Melanocyte of skin (primary cell): ENCODE measurements around the gene MYO7B. TPM values are rescaled to one million over a fixed set of nuclear protein-coding genes. Genes with fewer than 3 reads are reported as not detected.

Source experiments
- total RNA-seq, 2 donors: library from RNA; depleted of rRNA; stranded (reverse); fragments of >200 nt; gene quantifications; 2 replicates each; pipeline ENCODE4 v1.2.3, GENCODE V29; 2012

MYO7B gene
- total RNA-seq, result 1 to 10 TPM in 1 of 2 donors, under 1 TPM in 1; under 0.01 to 1.3 TPM

GRCh38 chr2:127535422-127535901 is at the start of gene MYO7B:
Gene MYO7B, plus strand, starts transcription at chr2:127535683. Its CDS starts 24,040 bp downstream, at chr2:127559723.

GRCh38 chr2:127526132-127527000 is 9.1 kb upstream of the MYO7B start, which contains the start of gene IWS1:
Gene IWS1, minus strand, starts transcription at chr2:127526489. Its CDS starts 281 bp downstream, at chr2:127526208.

DNA sequence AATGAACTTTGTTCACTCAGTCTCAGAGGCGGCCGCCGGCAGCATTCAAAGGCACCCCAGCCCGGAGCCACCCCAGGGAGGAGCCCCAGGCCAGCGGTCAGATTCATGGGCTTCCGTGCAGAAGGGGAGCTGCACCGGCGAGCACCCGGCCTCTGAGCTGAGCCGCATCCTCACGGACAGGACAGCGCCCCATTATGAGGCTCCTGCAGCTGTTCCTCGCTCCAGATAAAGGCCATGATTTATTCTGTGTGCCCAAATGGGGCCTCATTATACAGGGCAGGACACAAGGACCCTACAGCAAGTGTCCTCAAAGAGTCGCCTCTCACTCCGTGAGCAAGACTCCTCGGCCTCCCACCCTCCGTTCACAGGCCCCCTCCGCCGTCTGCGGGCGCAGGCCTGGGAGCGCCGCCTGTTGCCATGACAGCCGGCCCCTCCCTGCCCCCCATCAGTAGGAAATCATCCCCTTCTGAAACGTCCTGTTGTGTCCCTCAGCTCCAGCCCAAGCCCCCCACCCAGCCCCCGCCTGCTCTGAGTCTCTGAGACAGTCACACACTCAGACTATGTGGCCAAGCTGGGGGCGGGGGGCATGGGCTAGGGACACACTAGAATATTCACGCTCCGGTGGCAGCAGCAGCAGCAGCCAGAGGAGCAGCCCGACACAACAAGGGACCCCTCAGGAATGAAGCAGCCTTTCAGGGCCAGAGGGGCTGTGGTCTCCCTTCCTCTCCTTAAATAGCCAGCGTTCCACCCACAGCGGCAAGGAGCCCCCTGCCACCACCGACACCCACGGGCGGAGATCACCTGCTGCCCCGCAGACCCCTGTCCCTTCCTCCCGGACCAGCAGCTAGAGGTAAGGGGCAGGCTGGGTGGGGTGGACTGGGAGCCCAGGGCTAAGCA is 110.2 kb downstream of the MYO7B start, which contains the start of gene GPR17:
Gene GPR17, plus strand, starts transcription at position 759 of the 897 bp plus-strand sequence. CDS start 4,583 bp downstream, outside the sequence.

DNA sequence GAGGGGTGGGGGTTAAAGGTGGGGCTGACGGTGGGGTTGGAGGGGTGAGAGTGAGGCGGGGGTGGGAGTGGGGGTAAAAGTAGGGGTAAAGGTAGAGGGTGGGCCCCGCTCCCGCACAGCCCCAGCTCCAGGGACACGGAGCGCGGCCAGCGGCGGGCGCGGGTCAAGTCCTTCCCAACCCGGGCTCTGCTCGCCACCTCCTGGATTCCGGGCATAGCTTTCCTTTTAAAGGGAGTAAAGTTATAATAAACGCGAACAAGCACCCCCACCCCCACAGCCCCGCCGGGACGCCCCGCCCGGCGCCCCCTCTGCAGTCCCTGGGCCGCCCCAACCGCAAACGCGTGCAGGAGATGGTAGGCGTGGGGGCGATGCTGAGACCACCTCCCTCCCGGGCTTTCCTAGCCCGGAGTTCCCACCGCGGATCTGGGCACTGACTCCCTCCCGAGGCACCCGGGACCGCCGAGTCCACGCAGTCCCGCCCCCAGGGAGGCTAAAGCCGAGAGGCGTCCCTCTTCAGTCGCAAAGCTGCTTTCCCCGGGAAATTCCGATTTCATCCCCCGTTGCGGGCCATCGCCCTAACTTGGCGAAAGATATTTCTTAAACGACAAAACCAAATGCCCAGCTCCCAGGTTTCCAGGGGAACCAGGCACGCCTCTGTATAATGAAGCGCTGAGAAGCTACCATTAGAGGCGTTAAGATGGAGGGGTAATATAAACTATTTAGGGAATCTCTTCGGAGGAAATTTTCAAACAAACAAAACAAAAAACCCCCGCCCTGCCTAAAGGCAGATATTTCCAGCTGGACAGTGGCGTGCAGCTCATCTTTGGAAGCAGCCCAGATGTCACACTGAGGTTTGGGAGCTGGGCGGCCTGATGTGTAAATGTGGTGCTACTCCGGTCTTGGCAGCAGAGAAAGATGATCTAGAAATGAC is 140.1 kb downstream of the MYO7B start, which contains the start of gene LIMS2:
Gene LIMS2, minus strand, starts transcription at position 200 of the 931 bp plus-strand sequence. CDS start 506 bp downstream, outside the sequence.

Other genes starting within 250 kb of the MYO7B start
- 10 to 100 TPM; 67.1 to 75.6 TPM for gene ERCC3, start 241.5 kb upstream of the MYO7B start, total RNA-seq
- 10 to 100 TPM; 26.0 to 49.2 TPM for gene MAP3K2, start 147.7 kb upstream of the MYO7B start, total RNA-seq
- not detected for gene PROC, start 117.3 kb upstream of the MYO7B start, total RNA-seq
- gene IWS1, start 9.2 kb upstream of the MYO7B start, total RNA-seq, result 10 to 100 TPM; 29.9 to 46.6 TPM
- under 1 TPM; under 0.01 to 0.33 TPM for gene GPR17, start 110.5 kb downstream of the MYO7B start, total RNA-seq
- 1 to 10 TPM; 1.7 to 2.4 TPM for gene LIMS2, start 139.8 kb downstream of the MYO7B start, total RNA-seq
- gene SFT2D3, start 165.8 kb downstream of the MYO7B start, total RNA-seq, result 1 to 10 TPM; 3.3 to 4.8 TPM